Superior temporal gyrus (tissue), 1 donor: ENCODE results near the gene PACS1.

Source experiments
- DNase-seq: peaks from one replicate; pipeline ENCODE4 v3.0.0-alpha.2; 2016; ENCODE audit errors: extremely low spot score

PACS1 gene

GRCh38 chr11:66187453-66187852 is 117.4 kb downstream of the PACS1 start:
- no peak for DNase-seq

- DNase-seq, result no peak
Observed at GRCh38 chr11:66188580-66188979, 118.5 kb downstream of the PACS1 start.

- peak; percentile 54 for DNase-seq
Observed at GRCh38 chr11:66189031-66189745, 119.1 kb downstream of the PACS1 start.

GRCh38 chr11:66190786-66191185 is 120.7 kb downstream of the PACS1 start:
- DNase-seq, result no peak

- no peak for DNase-seq
Observed at GRCh38 chr11:66192181-66192863, 122.2 kb downstream of the PACS1 start.

GRCh38 chr11:66194391-66194790 is 124.3 kb downstream of the PACS1 start:
- DNase-seq, result no peak

GRCh38 chr11:66195867-66196266 is 125.8 kb downstream of the PACS1 start:
- no peak for DNase-seq

GRCh38 chr11:66203847-66204246 is 133.8 kb downstream of the PACS1 start:
- no peak for DNase-seq

- DNase-seq, result no peak
Observed at GRCh38 chr11:66204412-66204811, 134.3 kb downstream of the PACS1 start.

- no peak for DNase-seq
Observed at GRCh38 chr11:66207816-66208215, 137.7 kb downstream of the PACS1 start.

GRCh38 chr11:66211100-66211499 is 141.0 kb downstream of the PACS1 start:
- no peak for DNase-seq

GRCh38 chr11:66216911-66217310 is 146.8 kb downstream of the PACS1 start:
- DNase-seq, result no peak

- no peak for DNase-seq
Observed at GRCh38 chr11:66218036-66218435, 148.0 kb downstream of the PACS1 start.

- DNase-seq, result no peak
Observed at GRCh38 chr11:66218846-66219620, 149.0 kb downstream of the PACS1 start.

- no peak for DNase-seq
Observed at GRCh38 chr11:66219846-66220565, 149.9 kb downstream of the PACS1 start.

- no peak for DNase-seq
Observed at GRCh38 chr11:66220566-66220935, 150.5 kb downstream of the PACS1 start.

GRCh38 chr11:66221012-66221411 is 150.9 kb downstream of the PACS1 start:
- no peak for DNase-seq

- no peak for DNase-seq
Observed at GRCh38 chr11:66221726-66222236, 151.7 kb downstream of the PACS1 start.

- peak; percentile 96 for DNase-seq
Observed at GRCh38 chr11:66222358-66223149, 152.5 kb downstream of the PACS1 start.

- DNase-seq, result peak; percentile 64
Observed at GRCh38 chr11:66224226-66224855, 154.3 kb downstream of the PACS1 start.

- DNase-seq, result no peak
Observed at GRCh38 chr11:66225066-66225465, 155.0 kb downstream of the PACS1 start.
